SK-N-MC (cell line): ENCODE data around the gene ZNF740.

Source experiments
- EZH2 ChIP-seq: fragments of 200-600 bp; sonication (generic); IDR thresholded peaks from one replicate; pipeline ENCODE4 v1.6.1; 2017; ENCODE audit warnings: antibody characterized with exemption
- FOXP2 ChIP-seq: optimal IDR thresholded peaks from 2 replicates; pipeline ENCODE3; 2011; ENCODE audit warnings: mild to moderate bottlenecking, moderate library complexity; ENCODE audit not compliant: insufficient read depth; ENCODE audit errors: extremely low read length, control extremely low read depth
- POLR2AphosphoS5 ChIP-seq: IDR thresholded peaks from 2 replicates; pipeline ENCODE4 v1.6.1; 2012; ENCODE audit warnings: mild to moderate bottlenecking, low read depth, low read length, borderline replicate concordance

DNA sequence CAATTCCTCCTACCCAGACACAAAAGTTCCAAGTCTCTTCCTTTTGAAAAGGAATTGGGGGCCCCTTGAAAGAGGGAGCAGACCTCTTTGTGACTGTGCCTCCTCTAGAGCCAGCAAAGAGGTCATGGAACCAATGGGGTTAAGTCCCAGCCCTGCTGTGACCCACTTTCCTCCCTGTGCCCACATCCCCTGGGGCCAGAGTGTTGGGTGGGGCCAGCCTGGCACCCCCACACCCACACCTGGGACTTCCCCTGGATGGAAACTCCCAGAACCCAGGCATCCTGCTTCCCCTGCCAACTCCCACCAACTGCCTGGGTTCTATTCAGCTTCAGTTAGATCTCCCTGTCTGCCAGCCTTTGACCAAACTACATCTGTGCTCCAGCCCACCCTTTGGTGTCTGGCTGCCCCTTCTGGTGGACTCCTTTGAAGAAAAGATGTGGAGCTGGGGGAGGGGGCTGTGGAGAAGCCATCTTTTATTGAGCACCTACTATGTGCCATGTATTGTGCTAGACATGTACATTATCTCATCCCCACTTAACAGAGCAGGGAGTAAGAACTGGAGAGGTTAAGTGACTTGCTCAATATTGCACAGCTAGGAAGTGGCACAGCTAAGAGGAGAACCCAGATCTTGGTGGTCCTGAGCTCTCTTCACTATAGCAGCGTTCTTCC lies 56.1 kb downstream of the ZNF740 start:
- TF ChIP-seq POLR2AphosphoS5 (no peak), EZH2 (no peak), FOXP2 (no peak)
